Measurements from ENCODE around the gene BEST1. TPM values are rescaled to one million over a fixed set of nuclear protein-coding genes. Genes with fewer than 3 reads are reported as not detected.
A peak's percentile ranks its signal among the peaks of the same experiment; 100 is the strongest.
"Not testable (repeated sequence)": the region's sequence is repeated elsewhere in the genome, so short reads cannot be mapped to it uniquely, and the experiment has no call there.

The BEST1 gene
- total and polyA plus RNA-seq, 7 donors = 0.81 to 9.8 (median 1.4) TPM

DNA sequence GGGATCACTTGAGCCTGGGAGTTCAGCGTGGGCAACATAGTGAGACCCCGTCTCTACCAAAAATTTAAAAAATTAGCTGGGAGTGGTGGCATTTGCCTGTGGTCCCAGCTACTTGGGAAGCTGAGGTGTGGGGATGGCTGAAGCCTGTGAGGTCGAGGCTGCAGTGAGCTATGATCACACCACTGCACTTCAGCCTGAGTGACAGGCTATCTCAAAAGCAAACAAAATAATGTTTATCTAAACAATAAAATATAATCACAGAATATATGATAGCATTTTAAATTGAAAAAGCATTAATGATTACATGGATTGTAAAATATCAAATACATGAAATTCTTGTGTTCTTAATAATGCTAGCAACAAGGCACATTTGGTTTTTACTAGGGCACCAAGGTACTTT is 2.7 kb downstream of the BEST1 start:
- 92 to 96% (median 94%) methylated on average over 3 of the region's 3 CpGs for WGBS, 3 donors
- intact Hi-C loops (cut with DNase I) = loop anchor here in 1 of 2 donors (10.0 kb wide), 1 partner anchor 158 kb away; the partner anchor contains the start of genes FEN1 and TMEM258
- ATAC-seq (no peak), DNase-seq (no peak)
- H3K4me3 ChIP-seq = no peak overlapping the region
- no peaks in the 10 kb centered on the region for H3K9me3 ChIP-seq
- TF ChIP-seq, protein P1, sequence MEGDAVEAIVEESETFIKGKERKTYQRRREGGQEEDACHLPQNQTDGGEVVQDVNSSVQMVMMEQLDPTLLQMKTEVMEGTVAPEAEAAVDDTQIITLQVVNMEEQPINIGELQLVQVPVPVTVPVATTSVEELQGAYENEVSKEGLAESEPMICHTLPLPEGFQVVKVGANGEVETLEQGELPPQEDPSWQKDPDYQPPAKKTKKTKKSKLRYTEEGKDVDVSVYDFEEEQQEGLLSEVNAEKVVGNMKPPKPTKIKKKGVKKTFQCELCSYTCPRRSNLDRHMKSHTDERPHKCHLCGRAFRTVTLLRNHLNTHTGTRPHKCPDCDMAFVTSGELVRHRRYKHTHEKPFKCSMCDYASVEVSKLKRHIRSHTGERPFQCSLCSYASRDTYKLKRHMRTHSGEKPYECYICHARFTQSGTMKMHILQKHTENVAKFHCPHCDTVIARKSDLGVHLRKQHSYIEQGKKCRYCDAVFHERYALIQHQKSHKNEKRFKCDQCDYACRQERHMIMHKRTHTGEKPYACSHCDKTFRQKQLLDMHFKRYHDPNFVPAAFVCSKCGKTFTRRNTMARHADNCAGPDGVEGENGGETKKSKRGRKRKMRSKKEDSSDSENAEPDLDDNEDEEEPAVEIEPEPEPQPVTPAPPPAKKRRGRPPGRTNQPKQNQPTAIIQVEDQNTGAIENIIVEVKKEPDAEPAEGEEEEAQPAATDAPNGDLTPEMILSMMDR (IDR thresholded peaks at IDR 0.05) = no peak
- peaks cover 0 to 25% (median 2%) of the 10 kb centered on the region in 3 donors for H3K27me3 ChIP-seq (ENCODE audit: insufficient read depth in 3 of 3, low read length in 2 of 3)
- H3K27ac ChIP-seq = no peak overlapping the region
- H3K36me3 ChIP-seq (ENCODE audit: insufficient read depth in 1 of 2, low read depth in 1 of 2) = no peaks in the 10 kb centered on the region
- H3K4me1 ChIP-seq = peaks cover 5% of the 10 kb centered on the region

- intact Hi-C loops (cut with DNase I) = loop anchor here in 1 of 2 donors (10.0 kb wide), 1 partner anchor 159 kb away; the partner anchor contains the start of genes FEN1 and TMEM258
- peaks cover 0 to 25% (median 2%) of the 10 kb centered on the region in 3 donors for H3K27me3 ChIP-seq (ENCODE audit: insufficient read depth in 3 of 3, low read length in 2 of 3)
- not testable (repeated sequence) for H3K36me3 ChIP-seq (ENCODE audit: insufficient read depth in 1 of 2, low read depth in 1 of 2); H3K4me1 ChIP-seq; ATAC-seq; H3K9me3 ChIP-seq; H3K27ac ChIP-seq; DNase-seq; H3K4me3 ChIP-seq
- WGBS, 3 donors = 96 to 98% (median 97%) methylated on average over 5 of the region's 5 CpGs
Measured at GRCh38 chr11:61953632-61954031, 3.5 kb downstream of the BEST1 start.

DNA sequence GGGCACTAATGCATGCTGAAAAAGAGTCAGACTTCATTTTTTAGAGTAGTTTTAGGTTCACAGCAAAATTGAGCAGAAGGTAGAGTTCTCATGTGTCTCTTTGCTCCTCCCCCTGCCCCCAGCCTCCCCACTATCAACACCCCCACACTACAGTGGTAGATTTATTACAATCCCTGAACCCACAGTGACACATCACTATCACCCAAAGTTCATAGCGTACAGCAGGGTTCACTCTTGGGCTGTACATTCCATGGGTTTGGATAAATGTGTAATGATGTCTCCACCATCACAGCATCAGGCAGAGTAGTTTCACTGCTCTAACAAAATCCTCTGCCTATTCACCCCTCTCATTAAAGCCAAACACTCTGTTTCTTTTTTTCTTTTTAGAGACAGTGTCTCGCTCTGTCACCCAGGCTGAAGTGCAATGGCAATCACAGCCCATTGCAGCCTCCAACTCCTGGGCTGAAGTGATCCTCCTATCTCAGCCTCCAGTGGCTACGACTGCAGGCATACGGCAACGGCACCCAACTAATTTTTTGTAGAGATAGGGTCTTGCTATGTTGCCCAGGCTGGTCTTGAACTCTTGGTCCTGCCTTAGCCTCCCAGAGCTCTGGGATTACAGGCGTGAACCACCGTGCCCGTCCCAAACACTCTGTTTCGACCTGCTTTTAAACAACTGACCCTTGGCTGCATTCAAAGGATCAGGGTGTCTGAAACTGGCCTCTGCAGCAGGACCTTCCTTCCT is 4.1 kb downstream of the BEST1 start:
- Histone ChIP-seq H3K4me3 (peak overlapping the region; percentile 63), H3K4me1 (peaks cover 5% of the 10 kb centered on the region), H3K27me3 (ENCODE audit: insufficient read depth in 3 of 3, low read length in 2 of 3) (peaks cover 0 to 25% (median 2%) of the 10 kb centered on the region in 3 donors), H3K9me3 (no peaks in the 10 kb centered on the region), H3K27ac (peak overlapping the region; percentile 33), H3K36me3 (ENCODE audit: insufficient read depth in 1 of 2, low read depth in 1 of 2) (no peaks in the 10 kb centered on the region)
- WGBS, 3 donors = 94% methylated on average over 9 of the region's 9 CpGs
- TF ChIP-seq, protein P1 (IDR thresholded peaks at IDR 0.05) = no peak
- ATAC-seq (no peak), DNase-seq (no peak)
- intact Hi-C loops (cut with DNase I) = loop anchor here in 1 of 2 donors (10.0 kb wide), 1 partner anchor 159 kb away; the partner anchor contains the start of genes FEN1 and TMEM258

- Histone ChIP-seq H3K27ac (peak overlapping the region; percentile 60), H3K36me3 (ENCODE audit: insufficient read depth in 1 of 2, low read depth in 1 of 2) (no peaks in the 10 kb centered on the region), H3K9me3 (no peaks in the 10 kb centered on the region), H3K4me3 (peak overlapping the region; percentile 63), H3K4me1 (peaks cover 5% of the 10 kb centered on the region), H3K27me3 (ENCODE audit: insufficient read depth in 3 of 3, low read length in 2 of 3) (peaks cover 0 to 25% (median 2%) of the 10 kb centered on the region in 3 donors)
- ATAC-seq = peak; percentile 76 to 92 (median 84)
- intact Hi-C loops (cut with DNase I) = loop anchor here in 1 of 2 donors (10.0 kb wide), 1 partner anchor 160 kb away; the partner anchor contains the start of genes FEN1 and TMEM258
- peak; percentile 71 to 80 for DNase-seq
- TF ChIP-seq, protein P1 (IDR thresholded peaks at IDR 0.05) = no peak
- 5 to 6% (median 5%) methylated on average over 21 of the region's 21 CpGs for WGBS, 3 donors
Measured at GRCh38 chr11:61954851-61955421, 4.8 kb downstream of the BEST1 start.
